Activated CD8-positive, alpha-beta memory T cell treated with anti-CD3 and anti-CD28 coated beads, Interleukin-2, amount 50 U/mL, for 24 hours (primary cell): ENCODE data around the gene LSG1.

Source experiments
- DNase-seq: peaks from one replicate; pipeline ENCODE4 v3.0.0-alpha.2; 2020; ENCODE audit errors: extremely low read depth

Gene LSG1

DNA sequence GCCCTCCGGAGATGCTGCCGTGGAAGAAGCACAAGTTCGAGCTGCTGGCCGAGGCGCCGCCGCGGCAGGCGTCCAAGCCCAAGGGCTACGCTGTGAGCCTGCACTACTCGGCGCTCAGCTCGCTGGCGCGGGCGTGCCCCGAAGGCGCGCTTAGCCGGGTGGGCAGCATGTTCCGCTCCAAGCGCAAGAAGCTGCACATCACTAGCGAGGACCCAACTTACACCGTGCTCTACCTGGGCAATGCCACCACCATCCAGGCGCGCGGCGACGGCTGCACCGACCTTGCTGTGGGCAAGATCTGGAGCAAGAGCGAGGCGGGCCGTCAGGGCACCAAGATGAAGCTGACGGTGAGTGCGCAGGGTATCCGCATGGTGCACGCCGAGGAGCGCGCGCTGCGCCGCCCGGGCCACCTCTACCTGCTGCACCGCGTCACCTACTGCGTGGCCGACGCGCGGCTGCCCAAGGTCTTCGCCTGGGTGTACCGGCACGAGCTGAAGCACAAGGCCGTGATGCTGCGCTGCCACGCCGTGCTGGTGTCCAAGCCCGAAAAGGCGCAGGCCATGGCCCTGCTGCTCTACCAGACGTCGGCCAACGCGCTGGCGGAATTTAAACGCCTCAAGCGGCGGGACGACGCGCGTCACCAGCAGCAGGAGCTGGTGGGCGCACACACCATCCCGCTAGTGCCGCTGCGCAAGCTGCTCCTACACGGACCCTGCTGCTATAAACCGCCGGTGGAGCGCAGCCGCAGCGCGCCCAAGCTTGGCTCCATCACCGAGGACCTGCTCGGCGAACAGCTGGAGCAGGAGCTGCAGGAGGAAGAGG is 15.0 kb upstream of the LSG1 start:
- no peak for DNase-seq

GRCh38 chr3:194686414-194686815 is 14.4 kb upstream of the LSG1 start:
- DNase-seq, result no peak

DNA sequence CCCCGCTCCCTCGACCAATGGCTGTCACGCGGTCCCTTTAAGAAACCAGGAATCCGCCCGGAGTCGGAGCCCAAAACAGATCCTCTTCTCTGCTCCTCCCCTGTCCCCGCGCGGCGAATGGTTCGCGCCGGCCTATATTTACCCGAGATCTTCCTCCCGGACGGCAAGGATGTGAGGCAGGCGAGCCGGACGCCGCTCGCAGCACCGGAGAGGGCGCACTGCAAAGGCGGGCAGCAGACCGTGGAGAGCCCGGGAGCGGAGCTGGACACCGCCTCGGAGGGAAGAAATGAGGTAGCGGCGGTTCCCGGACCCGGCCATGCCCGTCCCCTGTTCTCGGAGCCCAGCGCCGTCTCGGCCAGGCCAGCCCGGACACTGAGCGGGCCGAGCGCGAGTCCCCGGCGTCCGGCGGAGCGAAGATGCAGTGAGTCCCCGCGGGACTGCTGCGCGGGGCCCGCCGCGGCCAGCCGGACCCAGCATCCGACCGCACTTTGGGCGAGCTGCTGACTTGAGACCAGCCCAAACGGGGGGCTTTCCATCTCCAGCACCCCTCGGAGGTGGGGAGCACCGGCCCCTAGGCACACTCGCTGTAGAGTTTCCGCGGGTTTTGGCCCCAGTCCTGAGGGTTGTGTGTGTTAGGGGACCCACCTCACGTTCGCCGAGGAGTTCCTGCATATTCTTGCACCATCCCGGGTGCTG is 13.9 kb upstream of the LSG1 start, which contains the start of gene FAM43A:
Gene FAM43A, plus strand, starts transcription at position 166 of the 696 bp plus-strand sequence. CDS start 944 bp downstream, outside the sequence.
- peak; percentile 53 for DNase-seq

- DNase-seq, result no peak
Measured at GRCh38 chr3:194685065-194685717, 13.2 kb upstream of the LSG1 start.

GRCh38 chr3:194683380-194683779 is 11.4 kb upstream of the LSG1 start:
- no peak for DNase-seq

GRCh38 chr3:194682694-194683310 is 10.8 kb upstream of the LSG1 start:
- peak; percentile 56 for DNase-seq

- DNase-seq, result no peak
Measured at GRCh38 chr3:194682189-194682693, 10.2 kb upstream of the LSG1 start.

DNA sequence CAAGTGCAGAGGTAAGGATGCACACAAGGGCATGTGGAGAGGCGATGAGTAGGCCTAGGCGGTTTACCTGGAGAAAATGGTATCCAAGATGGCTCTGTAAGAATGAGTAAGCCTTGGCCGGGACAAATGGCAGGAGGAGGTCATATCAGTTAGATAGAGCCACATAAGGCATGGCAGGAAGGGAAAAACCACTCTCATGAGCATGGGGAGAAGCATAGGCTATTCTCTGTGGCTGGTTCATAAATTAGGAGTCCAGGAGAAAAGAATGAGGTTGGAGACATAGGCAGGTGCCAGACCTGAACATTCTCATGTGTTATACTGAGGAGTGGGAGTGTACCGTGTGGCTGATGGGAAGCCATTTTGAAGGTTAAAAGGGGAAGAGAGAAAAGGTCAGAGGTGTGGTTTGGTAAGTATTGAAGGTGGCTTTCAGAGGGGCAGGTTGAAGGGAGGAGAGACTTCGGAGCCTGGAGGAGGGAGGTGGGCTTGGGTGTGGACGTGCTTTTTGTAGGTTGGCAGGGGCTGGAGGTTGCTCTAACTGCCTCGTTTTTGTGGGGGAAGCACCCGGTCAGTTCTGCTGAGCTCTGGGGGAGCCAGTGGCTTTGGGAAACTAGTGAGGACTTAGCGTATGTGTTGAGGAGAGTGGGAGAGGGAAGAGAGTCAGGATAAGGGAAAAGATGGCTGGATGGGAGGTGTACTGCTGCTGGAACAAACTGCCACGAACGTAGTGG is 9.1 kb upstream of the LSG1 start:
- DNase-seq, result no peak

GRCh38 chr3:194676471-194676870 is 4.5 kb upstream of the LSG1 start:
- no peak for DNase-seq

- DNase-seq, result no peak
Measured at GRCh38 chr3:194675680-194676079, 3.7 kb upstream of the LSG1 start.

GRCh38 chr3:194675081-194675640 is 3.2 kb upstream of the LSG1 start:
- no peak for DNase-seq

- DNase-seq, result no peak
Measured at GRCh38 chr3:194673761-194674160, 1.8 kb upstream of the LSG1 start.

DNA sequence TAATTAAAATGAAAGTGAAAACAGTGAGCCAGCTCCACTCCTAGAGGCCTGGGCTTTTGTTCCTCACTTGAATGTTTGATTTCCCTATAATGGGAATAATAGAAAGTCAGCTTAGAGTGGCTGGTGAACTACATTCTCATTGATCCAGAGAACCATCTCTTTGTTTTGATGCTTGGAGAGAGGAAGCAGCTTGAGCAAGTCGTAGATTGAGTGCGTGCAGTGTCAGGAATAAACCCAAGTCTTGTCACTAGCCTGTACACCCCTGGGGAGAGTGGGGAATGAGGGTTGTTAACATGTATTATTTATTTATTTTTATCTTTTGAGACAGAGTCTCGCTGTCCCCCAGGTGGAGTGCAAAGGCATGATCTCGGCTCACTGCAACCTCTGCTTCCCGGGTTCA is 885 bp upstream of the LSG1 start:
- no peak for DNase-seq

GRCh38 chr3:194671511-194671899 is 486 bp downstream of the LSG1 start:
- DNase-seq, result no peak

GRCh38 chr3:194667363-194667762 is 4.6 kb downstream of the LSG1 start:
- no peak for DNase-seq

GRCh38 chr3:194664857-194665256 is 7.1 kb downstream of the LSG1 start:
- no peak for DNase-seq

GRCh38 chr3:194661946-194662345 is 10.0 kb downstream of the LSG1 start:
- DNase-seq, result no peak

DNA sequence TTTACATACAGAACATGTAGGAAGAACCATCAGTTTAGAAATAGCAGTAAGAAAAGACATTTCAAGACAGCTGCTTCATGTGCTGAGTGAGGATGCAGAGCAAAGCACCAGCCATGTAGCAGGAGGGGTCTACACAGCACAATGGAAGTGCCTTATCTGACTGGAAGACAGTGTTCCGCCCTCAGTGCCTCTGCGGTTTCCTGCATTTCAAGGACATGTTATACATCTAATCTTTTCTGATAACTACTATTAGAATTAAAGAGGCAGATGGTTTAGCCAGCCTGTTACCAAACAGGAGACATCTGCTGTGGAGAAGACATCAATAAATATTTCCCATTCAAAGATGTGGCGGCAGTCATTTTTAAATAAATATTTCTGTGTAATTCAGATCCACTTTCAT is 10.6 kb downstream of the LSG1 start:
- no peak for DNase-seq

DNA sequence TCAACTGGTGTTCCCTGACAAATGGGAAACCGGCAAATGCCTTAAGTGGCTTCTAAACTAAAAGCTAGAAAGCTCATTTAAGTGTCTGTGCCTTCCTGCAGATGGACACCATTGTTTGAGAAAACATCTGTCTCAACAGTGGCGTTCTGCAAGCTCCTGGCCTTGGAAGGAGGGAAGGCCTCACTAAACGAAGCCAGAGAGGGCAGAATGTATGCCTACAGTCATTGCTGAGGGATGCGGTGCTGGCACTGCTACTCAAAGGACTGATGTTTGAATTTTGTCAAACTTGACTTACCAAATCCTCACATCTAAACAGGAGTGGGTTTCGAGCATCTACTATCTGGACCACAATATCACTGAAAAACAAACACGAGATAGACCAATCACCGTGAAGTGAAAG is 12.2 kb downstream of the LSG1 start:
- no peak for DNase-seq

DNA sequence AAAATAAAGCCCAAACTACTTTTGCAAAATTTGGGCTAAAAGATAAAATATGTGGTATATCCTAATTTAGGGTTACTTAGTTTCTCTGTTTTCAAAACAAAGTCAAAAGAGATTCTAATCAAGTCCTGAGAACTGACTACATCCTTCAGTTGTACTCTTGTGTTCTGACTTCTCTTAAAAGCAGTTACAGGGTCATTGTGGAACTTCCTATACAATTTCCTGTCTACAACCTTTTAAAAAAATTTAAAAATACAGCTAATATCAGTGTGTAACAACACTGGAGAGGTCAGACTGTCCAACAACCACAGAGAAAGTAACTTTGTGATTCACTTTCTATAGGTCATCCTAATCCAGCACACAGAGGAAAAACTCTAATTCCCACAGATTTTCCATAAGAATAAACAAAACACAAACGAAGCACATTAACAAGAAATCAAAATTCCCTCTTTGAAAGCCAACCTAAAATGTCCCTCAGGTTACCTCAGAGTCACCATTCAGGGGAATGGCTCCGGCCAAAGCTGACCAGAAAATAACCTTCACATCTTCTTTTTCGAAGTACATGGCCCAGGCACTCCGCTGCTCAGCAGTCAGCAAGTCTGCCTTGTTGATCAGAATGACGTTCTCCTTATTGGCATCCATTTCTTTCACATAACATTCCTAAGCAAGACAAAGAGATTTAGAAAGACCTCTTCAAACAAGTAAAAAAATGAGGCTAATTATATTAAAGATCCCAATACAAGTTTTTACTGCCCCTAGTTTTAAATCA is 13.3 kb downstream of the LSG1 start:
- no peak for DNase-seq
